NB4 (cell line): ENCODE results near the gene PCNT.

Experiments used
- DNase-seq: peaks from one replicate; pipeline ENCODE4 v3.0.0; 2010; ENCODE audit warnings: low read depth
- H3K4me3 ChIP-seq: one replicate; pipeline ENCODE4 v1.5.1; 2011; ENCODE audit warnings: mild to moderate bottlenecking, low read depth, low read length, moderate library complexity
- CTCF ChIP-seq: IDR thresholded peaks from one replicate; pipeline ENCODE4 v1.5.1; 2012; ENCODE audit warnings: low read depth, low read length
- MAX ChIP-seq: IDR thresholded peaks from 2 replicates; pipeline ENCODE4 v1.6.1; 2011; ENCODE audit warnings: low read depth, low read length
- MYC ChIP-seq: IDR thresholded peaks from 2 replicates; pipeline ENCODE4 v1.6.1; 2011; ENCODE audit warnings: low read depth, low read length
- POLR2A ChIP-seq: IDR thresholded peaks from 2 replicates; pipeline ENCODE4 v1.6.1; 2011; ENCODE audit warnings: mild to moderate bottlenecking; ENCODE audit not compliant: insufficient read length; ENCODE audit errors: extremely low read depth

PCNT gene

GRCh38 chr21:46379691-46380090 lies 55.7 kb downstream of the PCNT start:
- TF ChIP-seq MAX (no peak), POLR2A (no peak), CTCF (no peak), MYC (no peak)
- DNase-seq = no peak
- H3K4me3 ChIP-seq = no peak overlapping the region

GRCh38 chr21:46381541-46381940 lies 57.6 kb downstream of the PCNT start:
- DNase-seq = no peak
- TF ChIP-seq MYC (no peak), MAX (no peak), CTCF (no peak), POLR2A (no peak)
- no peak overlapping the region for H3K4me3 ChIP-seq

GRCh38 chr21:46384556-46384955 lies 60.6 kb downstream of the PCNT start:
- H3K4me3 ChIP-seq = no peak overlapping the region
- no peak for DNase-seq
- no peak for TF ChIP-seq CTCF
- no peak for TF ChIP-seq POLR2A
- TF ChIP-seq MAX = no peak
- TF ChIP-seq MYC = no peak

GRCh38 chr21:46385846-46386733 lies 62.1 kb downstream of the PCNT start:
- DNase-seq = no peak
- H3K4me3 ChIP-seq = no peak overlapping the region
- TF ChIP-seq CTCF (no peak), POLR2A (no peak), MYC (no peak), MAX (no peak)

GRCh38 chr21:46386734-46387088 lies 62.8 kb downstream of the PCNT start:
- TF ChIP-seq MYC (no peak), MAX (no peak), POLR2A (no peak), CTCF (no peak)
- DNase-seq = no peak
- no peak overlapping the region for H3K4me3 ChIP-seq
